Ishikawa (cell line): ENCODE results near the gene CCDC70.

Experiments
- CREB1 ChIP-seq: IDR thresholded peaks from 2 replicates; pipeline ENCODE4 v1.6.1; 2012; ENCODE audit warnings: low read depth
- TEAD4 ChIP-seq: IDR thresholded peaks from 2 replicates; pipeline ENCODE4 v1.6.1; 2012
- YY1 ChIP-seq: IDR thresholded peaks from 2 replicates; pipeline ENCODE4 v1.6.1; 2012; ENCODE audit warnings: low read depth

DNA sequence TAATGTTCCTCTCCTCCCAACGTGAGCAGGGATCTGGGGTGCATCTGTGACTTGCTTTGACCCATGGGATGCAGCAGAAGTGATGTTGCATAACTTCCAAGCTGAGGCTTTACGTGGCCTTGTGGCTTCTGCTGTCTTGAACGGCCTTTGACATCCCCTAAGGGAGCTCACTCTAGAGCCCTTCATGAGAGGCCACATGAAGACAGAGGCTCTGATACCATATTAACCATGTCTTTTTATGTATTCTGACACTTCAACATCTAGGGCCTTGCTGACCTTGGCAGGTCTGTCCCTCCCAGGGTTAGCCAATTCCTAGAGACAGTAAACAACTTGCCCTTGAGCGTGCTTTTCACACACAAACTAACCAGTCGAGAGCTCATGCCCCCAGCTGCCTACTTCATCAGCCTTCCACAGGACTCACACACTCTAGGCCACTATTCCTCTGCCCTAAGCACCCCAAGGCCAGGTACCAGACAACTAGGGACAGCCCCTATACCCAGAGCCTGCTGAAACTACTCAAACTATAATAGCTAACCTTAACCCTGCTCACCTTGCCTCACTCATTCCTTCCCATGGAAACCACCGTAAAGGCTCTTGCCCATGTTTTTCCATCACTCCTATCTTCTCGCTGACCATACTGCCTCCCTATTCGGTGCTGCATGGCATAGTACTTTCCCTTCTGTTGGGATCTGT, 45.4 kb downstream of the CCDC70 start:
- TF ChIP-seq CREB1 (no peak), TEAD4 (no peak), YY1 (no peak)
